ENCODE results near the gene HOXA7.

DNA sequence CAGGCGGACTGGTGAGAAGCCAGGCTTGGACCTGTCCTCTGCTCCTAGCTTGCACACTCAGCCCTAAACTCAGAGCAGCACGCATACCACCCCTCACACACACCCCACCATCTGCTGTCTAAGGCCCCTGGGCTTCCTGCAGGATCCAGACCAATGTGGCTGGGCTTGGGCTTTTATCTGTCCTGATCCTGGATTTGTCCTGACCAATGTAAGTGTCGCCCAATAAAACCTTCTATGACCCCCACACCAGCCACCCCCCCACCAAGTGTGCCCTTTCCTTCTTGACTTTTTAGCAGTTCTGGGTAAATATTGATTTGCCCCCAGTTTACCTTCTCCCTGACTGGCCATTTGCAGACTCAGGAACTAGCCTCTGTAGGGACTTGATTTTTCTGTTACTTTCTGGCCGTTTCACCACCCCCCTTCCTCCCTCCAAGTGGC lies 45.1 kb upstream of the HOXA7 start:
- TF ChIP-seq POLR2AphosphoS5 (IDR thresholded peaks at IDR 0.05; ENCODE audit: borderline replicate concordance, low read depth, low read length) (no peak), EZH2 (IDR thresholded peaks at IDR 0.05) (no peak)

Measured in SK-N-MC (cell line).